ENCODE data around the gene PTPRG.

DNA sequence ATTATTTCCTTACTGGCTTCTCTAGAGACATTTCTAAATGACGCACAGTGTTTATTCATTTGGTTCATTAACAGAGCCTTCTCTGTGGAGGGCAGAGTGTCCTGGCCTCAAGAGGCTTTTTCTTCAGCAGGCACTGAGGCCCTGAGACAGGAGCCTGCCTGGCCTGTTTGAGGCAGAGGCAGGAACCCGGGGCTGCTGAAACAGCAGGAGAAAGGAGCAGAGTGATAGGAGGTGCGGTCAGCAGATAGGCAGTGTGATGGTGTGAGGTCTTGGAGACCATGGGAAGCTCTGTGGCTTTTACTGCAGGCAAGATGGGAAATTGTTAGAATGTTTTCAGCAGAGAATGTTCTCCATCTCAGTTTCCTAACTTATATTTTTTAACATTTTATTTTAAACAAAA lies 453.7 kb downstream of the PTPRG start:
- TF ChIP-seq RAD21 (IDR thresholded peaks at IDR 0.05; ENCODE audit: low read depth) (no peak), EGR1 (IDR thresholded peaks at IDR 0.05) (no peak), EP300 (IDR thresholded peaks at IDR 0.05; ENCODE audit: borderline replicate concordance) (no peak), TAF1 (IDR thresholded peaks at IDR 0.05; ENCODE audit: low read depth) (no peak), TCF12 (IDR thresholded peaks at IDR 0.05; ENCODE audit: low read depth) (no peak)
- TF ChIP-seq, protein P1, sequence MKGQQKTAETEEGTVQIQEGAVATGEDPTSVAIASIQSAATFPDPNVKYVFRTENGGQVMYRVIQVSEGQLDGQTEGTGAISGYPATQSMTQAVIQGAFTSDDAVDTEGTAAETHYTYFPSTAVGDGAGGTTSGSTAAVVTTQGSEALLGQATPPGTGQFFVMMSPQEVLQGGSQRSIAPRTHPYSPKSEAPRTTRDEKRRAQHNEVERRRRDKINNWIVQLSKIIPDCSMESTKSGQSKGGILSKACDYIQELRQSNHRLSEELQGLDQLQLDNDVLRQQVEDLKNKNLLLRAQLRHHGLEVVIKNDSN (IDR thresholded peaks at IDR 0.05): no peak
- TF ChIP-seq, protein P2, sequence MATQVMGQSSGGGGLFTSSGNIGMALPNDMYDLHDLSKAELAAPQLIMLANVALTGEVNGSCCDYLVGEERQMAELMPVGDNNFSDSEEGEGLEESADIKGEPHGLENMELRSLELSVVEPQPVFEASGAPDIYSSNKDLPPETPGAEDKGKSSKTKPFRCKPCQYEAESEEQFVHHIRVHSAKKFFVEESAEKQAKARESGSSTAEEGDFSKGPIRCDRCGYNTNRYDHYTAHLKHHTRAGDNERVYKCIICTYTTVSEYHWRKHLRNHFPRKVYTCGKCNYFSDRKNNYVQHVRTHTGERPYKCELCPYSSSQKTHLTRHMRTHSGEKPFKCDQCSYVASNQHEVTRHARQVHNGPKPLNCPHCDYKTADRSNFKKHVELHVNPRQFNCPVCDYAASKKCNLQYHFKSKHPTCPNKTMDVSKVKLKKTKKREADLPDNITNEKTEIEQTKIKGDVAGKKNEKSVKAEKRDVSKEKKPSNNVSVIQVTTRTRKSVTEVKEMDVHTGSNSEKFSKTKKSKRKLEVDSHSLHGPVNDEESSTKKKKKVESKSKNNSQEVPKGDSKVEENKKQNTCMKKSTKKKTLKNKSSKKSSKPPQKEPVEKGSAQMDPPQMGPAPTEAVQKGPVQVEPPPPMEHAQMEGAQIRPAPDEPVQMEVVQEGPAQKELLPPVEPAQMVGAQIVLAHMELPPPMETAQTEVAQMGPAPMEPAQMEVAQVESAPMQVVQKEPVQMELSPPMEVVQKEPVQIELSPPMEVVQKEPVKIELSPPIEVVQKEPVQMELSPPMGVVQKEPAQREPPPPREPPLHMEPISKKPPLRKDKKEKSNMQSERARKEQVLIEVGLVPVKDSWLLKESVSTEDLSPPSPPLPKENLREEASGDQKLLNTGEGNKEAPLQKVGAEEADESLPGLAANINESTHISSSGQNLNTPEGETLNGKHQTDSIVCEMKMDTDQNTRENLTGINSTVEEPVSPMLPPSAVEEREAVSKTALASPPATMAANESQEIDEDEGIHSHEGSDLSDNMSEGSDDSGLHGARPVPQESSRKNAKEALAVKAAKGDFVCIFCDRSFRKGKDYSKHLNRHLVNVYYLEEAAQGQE (IDR thresholded peaks at IDR 0.05; ENCODE audit: low read depth): no peak
